ENCODE data around the gene ESR2.
"Not testable (repeated sequence)": the region's sequence is repeated elsewhere in the genome, so short reads cannot be mapped to it uniquely, and the experiment has no call there.

The ESR2 gene

GRCh38 chr14:64187331-64187730 is 106.8 kb downstream of the ESR2 start:
- H3K9me3 ChIP-seq (ENCODE audit: control insufficient read depth, insufficient read depth, low read length), result no peaks in the 10 kb centered on the region
- no peaks in the 10 kb centered on the region; the same call in 1 of the 2 replicates for H3K36me3 ChIP-seq (ENCODE audit: control insufficient read depth, insufficient read depth, low read length)
- WGBS (ENCODE audit: insufficient coverage, insufficient read length), result no CpG with 5 or more reads among the region's 3 CpGs
- peaks cover 1% of the 10 kb centered on the region; the same call in 1 of the 2 replicates for H3K4me1 ChIP-seq (ENCODE audit: control insufficient read depth, insufficient read depth, low read length)
- no peak overlapping the region for H3K4me3 ChIP-seq (ENCODE audit: low read length)
- no peaks in the 10 kb centered on the region for H3K27me3 ChIP-seq (ENCODE audit: control insufficient read depth, insufficient read depth, low read length)
- no peak overlapping the region for H3K27ac ChIP-seq (ENCODE audit: low read length)
- no peak for DNase-seq (ENCODE audit: low read depth, low spot score)

GRCh38 chr14:64186231-64187129 is 107.7 kb downstream of the ESR2 start:
- Histone ChIP-seq H3K27ac (ENCODE audit: low read length) (no peak overlapping the region), H3K27me3 (ENCODE audit: control insufficient read depth, insufficient read depth, low read length) (no peaks in the 10 kb centered on the region), H3K36me3 (ENCODE audit: control insufficient read depth, insufficient read depth, low read length) (no peaks in the 10 kb centered on the region; the same call in 1 of the 2 replicates)

GRCh38 chr14:64185184-64185583 is 109.0 kb downstream of the ESR2 start:
- Histone ChIP-seq H3K27ac (ENCODE audit: low read length) (no peak overlapping the region), H3K4me1 (ENCODE audit: control insufficient read depth, insufficient read depth, low read length) (peaks cover 1% of the 10 kb centered on the region; the same call in 1 of the 2 replicates), H3K9me3 (ENCODE audit: control insufficient read depth, insufficient read depth, low read length) (no peaks in the 10 kb centered on the region), H3K36me3 (ENCODE audit: control insufficient read depth, insufficient read depth, low read length) (no peaks in the 10 kb centered on the region; the same call in 1 of the 2 replicates), H3K27me3 (ENCODE audit: control insufficient read depth, insufficient read depth, low read length) (no peaks in the 10 kb centered on the region), H3K4me3 (ENCODE audit: low read length) (no peak overlapping the region)
- DNase-seq (ENCODE audit: low read depth, low spot score), result no peak
- WGBS (ENCODE audit: insufficient coverage, insufficient read length), result no CpG with 5 or more reads among the region's 1 CpG

More at GRCh38 chr14:64186231-64187129, 107.7 kb downstream of the ESR2 start:
- H3K9me3 ChIP-seq (ENCODE audit: control insufficient read depth, insufficient read depth, low read length), result no peaks in the 10 kb centered on the region
- no CpG with 5 or more reads among the region's 12 CpGs for WGBS (ENCODE audit: insufficient coverage, insufficient read length)
- peak overlapping the region; percentile 45; the same call in 1 of the 2 replicates for H3K4me3 ChIP-seq (ENCODE audit: low read length)
- peaks cover 1% of the 10 kb centered on the region; the same call in 1 of the 2 replicates for H3K4me1 ChIP-seq (ENCODE audit: control insufficient read depth, insufficient read depth, low read length)
- DNase-seq (ENCODE audit: low read depth, low spot score), result peak; percentile 41

- no CpG with 5 or more reads among the region's 7 CpGs for WGBS (ENCODE audit: insufficient coverage, insufficient read length)
- Histone ChIP-seq H3K27me3 (ENCODE audit: control insufficient read depth, insufficient read depth, low read length) (no peaks in the 10 kb centered on the region), H3K9me3 (ENCODE audit: control insufficient read depth, insufficient read depth, low read length) (no peaks in the 10 kb centered on the region), H3K36me3 (ENCODE audit: control insufficient read depth, insufficient read depth, low read length) (no peaks in the 10 kb centered on the region), H3K4me3 (ENCODE audit: low read length) (no peak overlapping the region), H3K27ac (ENCODE audit: low read length) (no peak overlapping the region), H3K4me1 (ENCODE audit: control insufficient read depth, insufficient read depth, low read length) (peaks cover 1% of the 10 kb centered on the region; the same call in 1 of the 2 replicates)
- no peak for DNase-seq (ENCODE audit: low read depth, low spot score)
These were observed 110.0 kb downstream of the ESR2 start for GRCh38 chr14:64184103-64184729.

- not testable (repeated sequence) for H3K9me3 ChIP-seq (ENCODE audit: control insufficient read depth, insufficient read depth, low read length)
- no CpG with 5 or more reads among the region's 40 CpGs for WGBS (ENCODE audit: insufficient coverage, insufficient read length)
These were observed 111.3 kb downstream of the ESR2 start for GRCh38 chr14:64182908-64183307.

GRCh38 chr14:64178814-64179213 is 115.4 kb downstream of the ESR2 start:
- H3K4me1 ChIP-seq (ENCODE audit: control insufficient read depth, insufficient read depth, low read length), result no peaks in the 10 kb centered on the region
- no peak overlapping the region for H3K4me3 ChIP-seq (ENCODE audit: low read length)
- H3K36me3 ChIP-seq (ENCODE audit: control insufficient read depth, insufficient read depth, low read length), result no peaks in the 10 kb centered on the region
- no CpG with 5 or more reads among the region's 3 CpGs for WGBS (ENCODE audit: insufficient coverage, insufficient read length)
- no peak for DNase-seq (ENCODE audit: low read depth, low spot score)
- H3K27me3 ChIP-seq (ENCODE audit: control insufficient read depth, insufficient read depth, low read length), result no peaks in the 10 kb centered on the region
- H3K9me3 ChIP-seq (ENCODE audit: control insufficient read depth, insufficient read depth, low read length), result no peaks in the 10 kb centered on the region
- no peak overlapping the region for H3K27ac ChIP-seq (ENCODE audit: low read length)

More at GRCh38 chr14:64182908-64183307, 111.3 kb downstream of the ESR2 start:
- not testable (repeated sequence) for H3K4me3 ChIP-seq (ENCODE audit: low read length); H3K36me3 ChIP-seq (ENCODE audit: control insufficient read depth, insufficient read depth, low read length); H3K27me3 ChIP-seq (ENCODE audit: control insufficient read depth, insufficient read depth, low read length); H3K27ac ChIP-seq (ENCODE audit: low read length); H3K4me1 ChIP-seq (ENCODE audit: control insufficient read depth, insufficient read depth, low read length); DNase-seq (ENCODE audit: low read depth, low spot score)

- Histone ChIP-seq H3K27ac (ENCODE audit: low read length) (no peak overlapping the region), H3K27me3 (ENCODE audit: control insufficient read depth, insufficient read depth, low read length) (no peaks in the 10 kb centered on the region), H3K4me1 (ENCODE audit: control insufficient read depth, insufficient read depth, low read length) (no peaks in the 10 kb centered on the region), H3K9me3 (ENCODE audit: control insufficient read depth, insufficient read depth, low read length) (no peaks in the 10 kb centered on the region), H3K36me3 (ENCODE audit: control insufficient read depth, insufficient read depth, low read length) (no peaks in the 10 kb centered on the region), H3K4me3 (ENCODE audit: low read length) (no peak overlapping the region)
- WGBS (ENCODE audit: insufficient coverage, insufficient read length), result no CpG with 5 or more reads among the region's 2 CpGs
- DNase-seq (ENCODE audit: low read depth, low spot score), result no peak
These were observed 117.8 kb downstream of the ESR2 start for GRCh38 chr14:64176330-64176729.

GRCh38 chr14:64174922-64175782 is 119.0 kb downstream of the ESR2 start:
- no peaks in the 10 kb centered on the region for H3K4me1 ChIP-seq (ENCODE audit: control insufficient read depth, insufficient read depth, low read length)
- WGBS (ENCODE audit: insufficient coverage, insufficient read length), result no CpG with 5 or more reads among the region's 2 CpGs
- no peak overlapping the region for H3K27ac ChIP-seq (ENCODE audit: low read length)
- no peaks in the 10 kb centered on the region for H3K9me3 ChIP-seq (ENCODE audit: control insufficient read depth, insufficient read depth, low read length)
- H3K4me3 ChIP-seq (ENCODE audit: low read length), result no peak overlapping the region
- H3K36me3 ChIP-seq (ENCODE audit: control insufficient read depth, insufficient read depth, low read length), result peaks cover 4% of the 10 kb centered on the region; the same call in 1 of the 2 replicates
- DNase-seq (ENCODE audit: low read depth, low spot score), result no peak
- no peaks in the 10 kb centered on the region for H3K27me3 ChIP-seq (ENCODE audit: control insufficient read depth, insufficient read depth, low read length)

- Histone ChIP-seq H3K4me3 (ENCODE audit: low read length) (no peak overlapping the region), H3K36me3 (ENCODE audit: control insufficient read depth, insufficient read depth, low read length) (peaks cover 5% of the 10 kb centered on the region; the same call in 1 of the 2 replicates), H3K27ac (ENCODE audit: low read length) (no peak overlapping the region), H3K27me3 (ENCODE audit: control insufficient read depth, insufficient read depth, low read length) (no peaks in the 10 kb centered on the region), H3K4me1 (ENCODE audit: control insufficient read depth, insufficient read depth, low read length) (no peaks in the 10 kb centered on the region), H3K9me3 (ENCODE audit: control insufficient read depth, insufficient read depth, low read length) (no peaks in the 10 kb centered on the region)
- no CpG with 5 or more reads among the region's 8 CpGs for WGBS (ENCODE audit: insufficient coverage, insufficient read length)
- DNase-seq (ENCODE audit: low read depth, low spot score), result no peak
These were observed 124.0 kb downstream of the ESR2 start for GRCh38 chr14:64170181-64170580.

- WGBS (ENCODE audit: insufficient coverage, insufficient read length), result no CpG with 5 or more reads among the region's 3 CpGs
- no peaks in the 10 kb centered on the region for H3K4me1 ChIP-seq (ENCODE audit: control insufficient read depth, insufficient read depth, low read length)
- 0 out of 2 replicates have a peak, but pooled peaks cover 3% of the 10 kb centered on the region for H3K36me3 ChIP-seq (ENCODE audit: control insufficient read depth, insufficient read depth, low read length)
- no peaks in the 10 kb centered on the region for H3K27me3 ChIP-seq (ENCODE audit: control insufficient read depth, insufficient read depth, low read length)
- H3K4me3 ChIP-seq (ENCODE audit: low read length), result no peak overlapping the region
- no peak for DNase-seq (ENCODE audit: low read depth, low spot score)
- H3K27ac ChIP-seq (ENCODE audit: low read length), result no peak overlapping the region
- no peaks in the 10 kb centered on the region for H3K9me3 ChIP-seq (ENCODE audit: control insufficient read depth, insufficient read depth, low read length)
These were observed 134.6 kb downstream of the ESR2 start for GRCh38 chr14:64159588-64159987.
